Measurements from ENCODE around the gene SCRN1.

The SCRN1 gene

DNA sequence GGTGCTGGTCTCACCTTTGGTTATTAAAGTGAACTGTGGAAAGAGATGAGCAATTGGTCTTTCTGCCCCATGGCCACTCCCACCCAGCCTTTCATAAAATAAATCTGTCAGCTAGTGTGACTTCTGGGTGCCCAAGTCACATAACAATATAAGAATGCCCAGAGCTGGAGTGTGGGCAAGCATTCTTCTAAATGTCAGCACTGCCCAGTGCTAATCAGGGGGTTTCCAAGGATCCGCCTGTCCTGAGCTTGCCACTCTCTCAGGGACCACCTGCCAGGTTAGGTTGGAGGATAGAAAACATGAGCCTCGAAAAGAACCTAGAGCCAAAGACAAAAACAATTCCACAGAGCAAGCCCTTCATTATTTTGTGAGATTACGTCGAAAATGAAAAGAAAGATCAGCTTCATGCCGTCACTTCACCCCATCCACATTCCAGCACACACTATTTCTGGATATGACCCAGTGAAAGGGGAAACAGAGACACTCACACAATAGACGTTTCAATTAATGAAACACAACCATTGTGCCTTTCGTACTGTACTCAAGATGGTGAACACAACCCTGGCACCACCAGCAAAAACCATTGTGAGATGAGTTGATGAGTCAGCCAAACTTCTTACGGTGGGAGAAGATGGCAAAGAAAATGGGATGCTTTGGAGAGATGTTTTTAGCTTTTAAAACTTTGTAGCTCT, 30.8 kb downstream of the SCRN1 start:
- no peak for TF ChIP-seq EP300 (IDR thresholded peaks at IDR 0.05; ENCODE audit: borderline replicate concordance)
- no peak for TF ChIP-seq RAD21 (IDR thresholded peaks at IDR 0.05; ENCODE audit: low read depth)
- TF ChIP-seq TCF12 (IDR thresholded peaks at IDR 0.05; ENCODE audit: low read depth), result no peak
- TF ChIP-seq CEBPB (IDR thresholded peaks at IDR 0.05), result no peak
- TF ChIP-seq EGR1 (IDR thresholded peaks at IDR 0.05), result no peak
- no peak for TF ChIP-seq YY1 (IDR thresholded peaks at IDR 0.05; ENCODE audit: low read depth)
- TF ChIP-seq CREB1 (IDR thresholded peaks at IDR 0.05; ENCODE audit: low read depth), result no peak
- TF ChIP-seq, protein P1, sequence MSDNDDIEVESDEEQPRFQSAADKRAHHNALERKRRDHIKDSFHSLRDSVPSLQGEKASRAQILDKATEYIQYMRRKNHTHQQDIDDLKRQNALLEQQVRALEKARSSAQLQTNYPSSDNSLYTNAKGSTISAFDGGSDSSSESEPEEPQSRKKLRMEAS (IDR thresholded peaks at IDR 0.05), result no peak
- TF ChIP-seq, protein P2, sequence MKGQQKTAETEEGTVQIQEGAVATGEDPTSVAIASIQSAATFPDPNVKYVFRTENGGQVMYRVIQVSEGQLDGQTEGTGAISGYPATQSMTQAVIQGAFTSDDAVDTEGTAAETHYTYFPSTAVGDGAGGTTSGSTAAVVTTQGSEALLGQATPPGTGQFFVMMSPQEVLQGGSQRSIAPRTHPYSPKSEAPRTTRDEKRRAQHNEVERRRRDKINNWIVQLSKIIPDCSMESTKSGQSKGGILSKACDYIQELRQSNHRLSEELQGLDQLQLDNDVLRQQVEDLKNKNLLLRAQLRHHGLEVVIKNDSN (IDR thresholded peaks at IDR 0.05), result no peak
- TF ChIP-seq, protein P3, sequence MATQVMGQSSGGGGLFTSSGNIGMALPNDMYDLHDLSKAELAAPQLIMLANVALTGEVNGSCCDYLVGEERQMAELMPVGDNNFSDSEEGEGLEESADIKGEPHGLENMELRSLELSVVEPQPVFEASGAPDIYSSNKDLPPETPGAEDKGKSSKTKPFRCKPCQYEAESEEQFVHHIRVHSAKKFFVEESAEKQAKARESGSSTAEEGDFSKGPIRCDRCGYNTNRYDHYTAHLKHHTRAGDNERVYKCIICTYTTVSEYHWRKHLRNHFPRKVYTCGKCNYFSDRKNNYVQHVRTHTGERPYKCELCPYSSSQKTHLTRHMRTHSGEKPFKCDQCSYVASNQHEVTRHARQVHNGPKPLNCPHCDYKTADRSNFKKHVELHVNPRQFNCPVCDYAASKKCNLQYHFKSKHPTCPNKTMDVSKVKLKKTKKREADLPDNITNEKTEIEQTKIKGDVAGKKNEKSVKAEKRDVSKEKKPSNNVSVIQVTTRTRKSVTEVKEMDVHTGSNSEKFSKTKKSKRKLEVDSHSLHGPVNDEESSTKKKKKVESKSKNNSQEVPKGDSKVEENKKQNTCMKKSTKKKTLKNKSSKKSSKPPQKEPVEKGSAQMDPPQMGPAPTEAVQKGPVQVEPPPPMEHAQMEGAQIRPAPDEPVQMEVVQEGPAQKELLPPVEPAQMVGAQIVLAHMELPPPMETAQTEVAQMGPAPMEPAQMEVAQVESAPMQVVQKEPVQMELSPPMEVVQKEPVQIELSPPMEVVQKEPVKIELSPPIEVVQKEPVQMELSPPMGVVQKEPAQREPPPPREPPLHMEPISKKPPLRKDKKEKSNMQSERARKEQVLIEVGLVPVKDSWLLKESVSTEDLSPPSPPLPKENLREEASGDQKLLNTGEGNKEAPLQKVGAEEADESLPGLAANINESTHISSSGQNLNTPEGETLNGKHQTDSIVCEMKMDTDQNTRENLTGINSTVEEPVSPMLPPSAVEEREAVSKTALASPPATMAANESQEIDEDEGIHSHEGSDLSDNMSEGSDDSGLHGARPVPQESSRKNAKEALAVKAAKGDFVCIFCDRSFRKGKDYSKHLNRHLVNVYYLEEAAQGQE (IDR thresholded peaks at IDR 0.05; ENCODE audit: low read depth), result no peak
- TF ChIP-seq ZBTB7A (IDR thresholded peaks at IDR 0.05; ENCODE audit: low read depth), result no peak
- no peak for TF ChIP-seq NFIC (IDR thresholded peaks at IDR 0.05)
- no peak for TF ChIP-seq TAF1 (IDR thresholded peaks at IDR 0.05; ENCODE audit: low read depth)
- no peak for TF ChIP-seq TEAD4 (IDR thresholded peaks at IDR 0.05)
- no peak for TF ChIP-seq FOXM1 (IDR thresholded peaks at IDR 0.05; ENCODE audit: borderline replicate concordance, low read depth)

DNA sequence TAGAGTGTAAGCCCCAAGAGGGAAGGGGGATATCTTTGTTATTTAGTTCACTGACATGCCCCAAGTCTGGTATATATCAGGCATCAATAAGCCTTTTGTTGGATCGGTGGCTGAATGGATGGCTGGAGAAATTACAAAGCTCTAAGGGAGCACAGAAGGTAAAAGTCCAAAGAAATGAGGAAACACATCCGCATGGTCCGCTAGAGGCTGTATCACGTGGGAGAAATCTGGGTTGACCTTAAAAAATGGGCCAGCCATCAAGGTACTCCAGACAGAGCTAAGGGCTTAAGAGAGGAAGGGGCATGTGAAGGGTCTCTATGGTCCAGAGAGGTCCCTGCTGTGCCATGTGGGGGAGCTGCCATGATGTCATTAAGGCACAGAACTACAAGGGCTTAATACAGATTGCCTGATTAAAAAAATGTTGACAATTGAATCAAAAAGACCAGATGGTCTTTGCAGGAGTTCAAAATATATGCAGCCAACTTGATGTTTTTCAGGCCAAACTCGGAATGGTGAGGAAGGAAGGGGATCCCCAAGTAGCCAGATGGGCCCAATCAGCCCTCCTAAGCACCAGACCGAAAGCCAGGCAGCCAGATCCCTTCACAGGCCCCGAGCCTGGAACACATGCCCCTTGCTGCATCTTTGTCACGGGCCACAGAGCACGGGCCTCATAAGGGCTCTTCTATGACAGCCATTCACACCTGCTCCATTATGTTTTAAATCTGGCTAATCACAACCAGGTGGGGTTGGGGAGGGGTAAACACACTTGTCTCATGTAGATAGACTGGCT, 31.9 kb downstream of the SCRN1 start:
- TF ChIP-seq TCF12 (IDR thresholded peaks at IDR 0.05; ENCODE audit: low read depth) (no peak), RAD21 (IDR thresholded peaks at IDR 0.05; ENCODE audit: low read depth) (no peak), EP300 (IDR thresholded peaks at IDR 0.05; ENCODE audit: borderline replicate concordance) (no peak), ZBTB7A (IDR thresholded peaks at IDR 0.05; ENCODE audit: low read depth) (no peak), TEAD4 (IDR thresholded peaks at IDR 0.05) (no peak), EGR1 (IDR thresholded peaks at IDR 0.05) (no peak), CEBPB (IDR thresholded peaks at IDR 0.05) (no peak), CREB1 (IDR thresholded peaks at IDR 0.05; ENCODE audit: low read depth) (no peak), FOXM1 (IDR thresholded peaks at IDR 0.05; ENCODE audit: borderline replicate concordance, low read depth) (no peak), TAF1 (IDR thresholded peaks at IDR 0.05; ENCODE audit: low read depth) (no peak), YY1 (IDR thresholded peaks at IDR 0.05; ENCODE audit: low read depth) (no peak), NFIC (IDR thresholded peaks at IDR 0.05) (no peak)
- TF ChIP-seq, protein P3 (IDR thresholded peaks at IDR 0.05; ENCODE audit: low read depth), result no peak
- TF ChIP-seq, protein P1 (IDR thresholded peaks at IDR 0.05), result no peak
- TF ChIP-seq, protein P2 (IDR thresholded peaks at IDR 0.05), result no peak

DNA sequence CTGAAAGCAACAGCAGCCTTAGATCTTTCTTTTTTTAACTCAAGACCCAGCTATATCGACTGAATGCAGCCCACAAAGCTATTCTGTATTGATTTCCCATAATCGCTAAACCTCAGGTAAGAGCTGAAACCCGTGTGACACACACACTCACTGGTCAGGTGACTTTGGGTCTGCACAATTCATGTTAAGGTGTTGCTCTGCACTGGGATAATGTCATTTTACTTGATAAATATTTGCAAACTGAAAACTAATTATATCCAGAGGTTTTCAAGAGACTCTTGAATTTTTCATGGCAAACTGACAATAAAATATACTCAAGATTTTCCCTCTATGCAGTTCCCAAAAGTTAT, 33.1 kb downstream of the SCRN1 start:
- TF ChIP-seq CREB1 (IDR thresholded peaks at IDR 0.05; ENCODE audit: low read depth) (no peak), TAF1 (IDR thresholded peaks at IDR 0.05; ENCODE audit: low read depth) (no peak), RAD21 (IDR thresholded peaks at IDR 0.05; ENCODE audit: low read depth) (no peak), EGR1 (IDR thresholded peaks at IDR 0.05) (no peak), TCF12 (IDR thresholded peaks at IDR 0.05; ENCODE audit: low read depth) (no peak), NFIC (IDR thresholded peaks at IDR 0.05) (no peak), YY1 (IDR thresholded peaks at IDR 0.05; ENCODE audit: low read depth) (no peak), FOXM1 (IDR thresholded peaks at IDR 0.05; ENCODE audit: borderline replicate concordance, low read depth) (no peak), EP300 (IDR thresholded peaks at IDR 0.05; ENCODE audit: borderline replicate concordance) (no peak), TEAD4 (IDR thresholded peaks at IDR 0.05) (no peak), CEBPB (IDR thresholded peaks at IDR 0.05) (no peak), ZBTB7A (IDR thresholded peaks at IDR 0.05; ENCODE audit: low read depth) (no peak)
- TF ChIP-seq, protein P2 (IDR thresholded peaks at IDR 0.05), result no peak
- TF ChIP-seq, protein P3 (IDR thresholded peaks at IDR 0.05; ENCODE audit: low read depth), result no peak
- TF ChIP-seq, protein P1 (IDR thresholded peaks at IDR 0.05), result no peak

Data from Ishikawa (cell line).